ENCODE results near the gene DAAM1.

DAAM1 gene

DNA sequence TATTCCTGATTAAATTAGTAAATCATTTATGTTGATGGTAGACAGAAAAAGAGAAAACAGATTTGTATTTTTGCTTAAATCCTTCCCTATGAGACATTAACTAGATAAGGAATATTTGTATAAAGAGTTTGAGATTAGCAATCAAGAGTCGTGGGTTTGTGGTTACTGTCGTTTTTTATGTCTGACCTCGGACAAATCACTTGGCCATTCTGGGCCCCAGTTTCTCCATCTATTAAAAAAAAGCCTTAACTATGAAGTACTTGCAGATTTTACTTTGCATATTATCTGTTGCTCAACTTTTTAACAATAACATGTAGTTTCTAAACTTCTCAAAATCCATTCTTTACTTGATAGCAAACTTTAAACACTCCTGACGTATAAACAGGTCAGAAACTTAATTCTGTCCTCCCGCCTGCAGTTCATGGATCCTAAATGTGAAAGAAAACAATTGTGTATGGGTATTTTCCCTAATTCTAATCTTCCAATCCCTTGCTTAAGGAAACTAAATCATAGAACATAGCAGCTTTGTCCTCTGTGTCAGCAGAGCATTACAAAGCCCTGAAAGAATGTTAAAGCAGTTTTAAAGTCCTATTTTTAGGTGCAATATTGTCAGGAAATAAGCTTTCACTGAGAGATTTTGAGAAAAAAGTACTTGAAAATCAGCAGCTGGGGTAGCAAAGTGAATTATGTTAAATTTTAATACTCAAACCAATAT lies 158.5 kb downstream of the DAAM1 start:
- Histone ChIP-seq H3K4me3 (no peak overlapping the region), H3K4me1 (peaks cover 0 to 89% (median 47%) of the 10 kb centered on the region in 4 donors), H3K27ac (peak overlapping the region; percentile 70 to 75), H3K9me3 (no peaks in the 10 kb centered on the region), H3K36me3 (peaks cover 0 to 4% (median 3%) of the 10 kb centered on the region in 3 donors), H3K27me3 (no peaks in the 10 kb centered on the region)
- TF ChIP-seq, protein P1, sequence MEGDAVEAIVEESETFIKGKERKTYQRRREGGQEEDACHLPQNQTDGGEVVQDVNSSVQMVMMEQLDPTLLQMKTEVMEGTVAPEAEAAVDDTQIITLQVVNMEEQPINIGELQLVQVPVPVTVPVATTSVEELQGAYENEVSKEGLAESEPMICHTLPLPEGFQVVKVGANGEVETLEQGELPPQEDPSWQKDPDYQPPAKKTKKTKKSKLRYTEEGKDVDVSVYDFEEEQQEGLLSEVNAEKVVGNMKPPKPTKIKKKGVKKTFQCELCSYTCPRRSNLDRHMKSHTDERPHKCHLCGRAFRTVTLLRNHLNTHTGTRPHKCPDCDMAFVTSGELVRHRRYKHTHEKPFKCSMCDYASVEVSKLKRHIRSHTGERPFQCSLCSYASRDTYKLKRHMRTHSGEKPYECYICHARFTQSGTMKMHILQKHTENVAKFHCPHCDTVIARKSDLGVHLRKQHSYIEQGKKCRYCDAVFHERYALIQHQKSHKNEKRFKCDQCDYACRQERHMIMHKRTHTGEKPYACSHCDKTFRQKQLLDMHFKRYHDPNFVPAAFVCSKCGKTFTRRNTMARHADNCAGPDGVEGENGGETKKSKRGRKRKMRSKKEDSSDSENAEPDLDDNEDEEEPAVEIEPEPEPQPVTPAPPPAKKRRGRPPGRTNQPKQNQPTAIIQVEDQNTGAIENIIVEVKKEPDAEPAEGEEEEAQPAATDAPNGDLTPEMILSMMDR (IDR thresholded peaks at IDR 0.05), result no peak
- no peak for DNase-seq
- intact Hi-C loops (cut with DNase I; ENCODE audit: low total_unique reads), result loop anchor here (5.0 to 10.0 kb wide), 2 partner anchors 78 to 160 kb away; partner anchors contain the start of gene DAAM1

DNA sequence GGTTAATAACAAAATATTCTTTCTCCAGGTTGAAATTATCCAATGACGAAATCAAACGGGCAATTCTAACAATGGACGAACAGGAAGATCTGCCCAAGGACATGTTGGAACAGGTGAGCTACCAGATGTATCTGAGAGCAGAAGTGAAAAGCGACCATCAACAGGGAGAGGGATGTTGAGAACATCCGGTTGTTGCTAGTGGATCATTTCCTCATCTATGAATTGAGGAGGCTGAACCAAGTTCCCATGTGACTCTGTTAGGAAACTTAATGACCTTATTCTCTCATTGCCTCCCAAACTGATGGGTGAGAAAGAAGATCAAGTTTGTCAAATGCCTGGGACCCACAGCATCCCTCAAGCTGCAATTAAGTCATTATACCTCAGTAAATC lies 159.0 kb downstream of the DAAM1 start:
- intact Hi-C loops (cut with DNase I; ENCODE audit: low total_unique reads), result loop anchor here (5.0 to 10.0 kb wide), 2 partner anchors 77 to 160 kb away; partner anchors contain the start of gene DAAM1
- TF ChIP-seq, protein P1 (IDR thresholded peaks at IDR 0.05), result no peak
- Histone ChIP-seq H3K4me3 (no peak overlapping the region), H3K27ac (peak overlapping the region; percentile 70 to 75), H3K9me3 (no peaks in the 10 kb centered on the region), H3K36me3 (peaks cover 0 to 8% (median 6%) of the 10 kb centered on the region in 3 donors), H3K27me3 (no peaks in the 10 kb centered on the region), H3K4me1 (peaks cover 0 to 83% (median 47%) of the 10 kb centered on the region in 4 donors)
- no peak for DNase-seq

DNA sequence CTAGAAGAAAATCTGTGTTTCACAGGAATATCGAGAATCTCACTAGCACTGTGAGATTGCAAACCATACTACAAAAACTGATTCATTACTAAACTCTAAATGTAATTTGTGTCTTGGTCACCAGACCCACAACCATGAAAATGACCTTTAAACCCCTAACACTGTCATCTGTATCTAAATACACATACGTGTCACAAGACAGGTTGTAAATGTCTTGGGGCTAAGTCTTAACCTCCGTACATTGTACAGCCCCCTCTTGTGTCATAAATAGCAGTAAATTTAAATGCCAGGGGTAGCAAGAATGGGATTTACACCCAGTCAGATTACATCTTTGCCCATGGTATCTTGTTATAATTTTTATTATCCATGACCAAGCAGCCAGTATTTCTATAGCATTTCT lies 159.4 kb downstream of the DAAM1 start:
- intact Hi-C loops (cut with DNase I; ENCODE audit: low total_unique reads), result loop anchor here (5.0 to 10.0 kb wide), 2 partner anchors 77 to 161 kb away; partner anchors contain the start of gene DAAM1
- Histone ChIP-seq H3K4me1 (peaks cover 0 to 79% (median 46%) of the 10 kb centered on the region in 4 donors), H3K36me3 (peaks cover 0 to 12% (median 6%) of the 10 kb centered on the region in 3 donors), H3K4me3 (no peak overlapping the region), H3K27me3 (no peaks in the 10 kb centered on the region), H3K27ac (peak overlapping the region; percentile 70 to 75), H3K9me3 (no peaks in the 10 kb centered on the region)
- no peak for DNase-seq
- TF ChIP-seq, protein P1 (IDR thresholded peaks at IDR 0.05), result no peak

DNA sequence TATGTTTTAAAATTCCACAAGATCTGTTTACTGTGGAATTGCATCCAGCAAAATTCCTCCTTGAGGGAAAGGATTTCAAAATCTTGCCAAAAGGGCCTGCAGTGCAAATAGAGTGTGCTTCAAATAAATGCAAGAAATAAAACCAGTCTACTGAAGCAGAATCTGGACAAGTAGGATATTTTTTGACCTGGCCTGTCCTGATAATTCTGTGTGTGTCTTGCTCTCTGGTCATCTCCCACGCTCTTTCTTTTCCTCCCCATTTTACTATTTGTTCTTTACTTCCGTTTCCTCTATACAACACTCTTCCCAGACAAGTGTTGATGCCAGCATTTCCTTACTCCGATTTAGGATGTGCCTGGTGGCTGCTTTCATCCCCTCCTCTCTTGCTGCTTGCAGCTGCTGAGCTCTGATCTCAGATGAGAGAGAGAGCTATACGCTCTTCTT lies 160.8 kb downstream of the DAAM1 start:
- TF ChIP-seq, protein P1 (IDR thresholded peaks at IDR 0.05), result no peak
- Histone ChIP-seq H3K27ac (peak overlapping the region; percentile 70 to 75), H3K4me3 (no peak overlapping the region), H3K4me1 (peaks cover 0 to 66% (median 35%) of the 10 kb centered on the region in 4 donors), H3K36me3 (peaks cover 12 to 23% (median 20%) of the 10 kb centered on the region in 3 donors), H3K27me3 (no peaks in the 10 kb centered on the region), H3K9me3 (no peaks in the 10 kb centered on the region)
- no peak for DNase-seq
- intact Hi-C loops (cut with DNase I; ENCODE audit: low total_unique reads), result loop anchor here (5.0 to 10.0 kb wide), 2 partner anchors 76 to 162 kb away; partner anchors contain the start of gene DAAM1

DNA sequence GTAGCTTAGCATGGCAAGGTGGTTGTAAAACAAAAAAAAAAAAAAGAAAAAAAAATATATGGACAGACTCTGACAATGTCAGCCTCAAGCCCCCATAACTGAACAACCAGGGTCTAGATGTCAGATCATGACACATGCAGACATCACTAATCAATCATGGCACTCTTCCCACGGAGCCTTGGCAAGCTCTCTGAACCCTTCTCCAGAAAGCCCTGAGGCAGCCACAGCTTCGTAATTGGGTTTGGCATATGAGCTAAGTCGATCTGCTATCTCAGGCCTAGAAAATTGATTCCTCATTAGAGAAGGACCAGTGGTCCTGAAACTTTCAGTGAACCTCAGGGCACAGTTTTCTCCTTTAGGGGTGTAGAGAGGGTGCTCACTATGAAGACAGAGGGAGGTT lies 164.5 kb downstream of the DAAM1 start:
- DNase-seq, result no peak
- no peak overlapping the region for H3K27ac ChIP-seq
- TF ChIP-seq, protein P1 (IDR thresholded peaks at IDR 0.05), result no peak
- H3K36me3 ChIP-seq, result peaks cover 41 to 51% (median 46%) of the 10 kb centered on the region in 3 donors
- intact Hi-C loops (cut with DNase I; ENCODE audit: low total_unique reads), result no loop called here
- no peak overlapping the region for H3K4me3 ChIP-seq
- peaks cover under 1 to 39% (median 26%) of the 10 kb centered on the region in 4 donors for H3K4me1 ChIP-seq
- H3K9me3 ChIP-seq, result no peaks in the 10 kb centered on the region
- H3K27me3 ChIP-seq, result no peaks in the 10 kb centered on the region

Measured in tibial artery (tissue), 4 donors.